K562 (cell line): Measurements from ENCODE around the gene GALT. TPM values are rescaled to one million over a fixed set of nuclear protein-coding genes. Genes with fewer than 3 reads are reported as not detected.

Experiments used
- ARID1B ChIP-seq: fragments of 450-650 bp; IDR thresholded peaks from 2 replicates; pipeline ENCODE4 v1.6.1; 2016; ENCODE audit warnings: antibody characterized with exemption, mild to moderate bottlenecking, inconsistent platforms
- EGR1 ChIP-seq: fragments of 450-650 bp; conservative IDR thresholded peaks from 2 replicates; pipeline ENCODE4 v1.6.1; 2017; ENCODE audit warnings: mild to moderate bottlenecking
- FOXM1 ChIP-seq, 2 experiments: fragments of 450-650 bp in 1 of 2; sonication (generic) in 1 of 2; formaldehyde crosslinking in 1 of 2; IDR thresholded peaks; 2 replicates each; pipeline versions ENCODE4 v1.6.1 to v1.9.0; 2017 to 2022; ENCODE audit warnings: low read depth in 2 of 2, mild to moderate bottlenecking in 2 of 2, missing genetic modification reagents in 1 of 2, moderate library complexity in 1 of 2
- SMARCA4 ChIP-seq: fragments of 450-650 bp; IDR thresholded peaks from 2 replicates; pipeline ENCODE4 v1.6.1; 2016
- SNIP1 ChIP-seq: fragments of 450-650 bp; IDR thresholded peaks from 2 replicates; pipeline ENCODE4 v1.7.1; 2017; ENCODE audit warnings: low read depth, mild to moderate bottlenecking
- TRIM24 ChIP-seq, 2 experiments: fragments of 450-650 bp; IDR thresholded peaks; 2 replicates each; pipeline ENCODE4 v1.6.1; 2016
- polyA plus RNA-seq, 8 experiments: library from polyadenylated mRNA; depleted of rRNA in 4 of 8; stranded (reverse) in 5 of 8; unstranded in 3 of 8; fragments of >200 nt; fragmentation: Nextera tagmentation in 2 of 8; fragmentation: Illumina TruSeq in 1 of 8; extraction: Ambion mirVana in 2 of 8; extraction: Trizol in 1 of 8; gene quantifications; 2 replicates each; pipeline versions ENCODE4 v1.2.1 to v1.2.3, GENCODE V29; 2011 to 2014; ENCODE audit warnings: inconsistent platforms in 1 of 8, missing spikeins in 1 of 8
- total RNA-seq, 7 experiments: library from RNA; depleted of rRNA in 6 of 7; stranded (reverse); fragments of >200 nt in 6 of 7; fragmentation: Illumina TruSeq in 2 of 7; extraction: Trizol in 2 of 7; gene quantifications; 2 replicates each; pipeline versions ENCODE4 v1.2.1 to v1.2.3, GENCODE V29; 2011 to 2021; ENCODE audit warnings: low replicate concordance in 1 of 7
- TF ChIP-seq, protein P1 (sequence below): fragments of 450-650 bp; IDR thresholded peaks from 2 replicates; pipeline ENCODE4 v1.6.1; 2016; ENCODE audit warnings: mild to moderate bottlenecking
- TF ChIP-seq, protein P2 (sequence below): fragments of 250-450 bp; sonication (Bioruptor Pico); IDR thresholded peaks from 2 replicates; pipeline ENCODE4 v1.5.0; 2021
- TF ChIP-seq, protein P3 (sequence below): fragments of 250-450 bp; sonication (Bioruptor Pico); IDR thresholded peaks from 2 replicates; pipeline ENCODE4 v1.8.0; 2021; ENCODE audit warnings: mild to moderate bottlenecking, moderate library complexity
- TF ChIP-seq, protein P4 (sequence below), 2 experiments: fragments of 450-650 bp in 1 of 2; sonication (generic) in 1 of 2; formaldehyde crosslinking; conservative IDR thresholded peaks; 2 replicates each; pipeline versions ENCODE4 v1.4.0 to v1.8.1; 2020 to 2022; ENCODE audit warnings: mild to moderate bottlenecking in 1 of 2, missing genetic modification reagents in 1 of 2

The GALT gene
- total and polyA plus RNA-seq, 9 of the 15 experiments (the other 6 are each of a cell fraction or from before 2014, with no cell fraction given): 7.3 to 29.2 (median 15.6) TPM

DNA sequence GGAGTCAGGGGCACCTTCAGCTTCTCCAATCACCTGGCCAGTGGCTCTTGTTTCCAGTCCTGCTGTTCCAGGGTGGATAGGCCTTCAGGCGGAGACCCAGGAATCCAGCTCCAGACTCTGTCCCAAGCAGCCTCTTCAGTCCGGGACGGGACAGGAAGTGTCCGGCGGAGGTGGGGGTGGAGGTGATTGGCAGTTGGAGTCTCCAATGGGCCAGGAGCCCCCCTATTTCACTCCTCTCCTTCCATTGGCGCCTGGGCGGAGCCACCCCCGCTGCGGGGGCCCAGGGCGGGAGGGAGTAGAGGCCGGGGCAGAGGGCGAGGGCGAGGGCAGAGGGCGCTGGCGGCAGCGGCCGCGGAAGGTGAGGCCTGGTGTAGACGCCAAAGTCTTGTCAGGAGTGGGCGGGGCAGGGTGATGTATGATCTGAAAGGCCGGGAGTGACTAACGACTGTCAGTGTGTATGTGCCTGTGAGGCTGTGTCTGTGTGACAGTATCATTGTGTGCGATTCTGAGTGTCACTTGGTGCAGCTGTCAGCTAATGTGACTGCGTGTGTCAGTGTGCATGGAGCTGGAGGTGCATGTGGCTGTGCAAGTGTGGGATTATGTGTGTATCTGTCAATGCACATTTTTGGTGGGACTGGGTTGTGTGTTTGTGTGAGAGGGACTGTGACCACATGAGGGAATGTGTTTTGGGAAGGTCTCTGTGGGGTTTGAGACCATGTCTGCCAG is 5.6 kb downstream of the GALT start, which contains the start of gene IL11RA (continued):
- TF ChIP-seq, protein P1, sequence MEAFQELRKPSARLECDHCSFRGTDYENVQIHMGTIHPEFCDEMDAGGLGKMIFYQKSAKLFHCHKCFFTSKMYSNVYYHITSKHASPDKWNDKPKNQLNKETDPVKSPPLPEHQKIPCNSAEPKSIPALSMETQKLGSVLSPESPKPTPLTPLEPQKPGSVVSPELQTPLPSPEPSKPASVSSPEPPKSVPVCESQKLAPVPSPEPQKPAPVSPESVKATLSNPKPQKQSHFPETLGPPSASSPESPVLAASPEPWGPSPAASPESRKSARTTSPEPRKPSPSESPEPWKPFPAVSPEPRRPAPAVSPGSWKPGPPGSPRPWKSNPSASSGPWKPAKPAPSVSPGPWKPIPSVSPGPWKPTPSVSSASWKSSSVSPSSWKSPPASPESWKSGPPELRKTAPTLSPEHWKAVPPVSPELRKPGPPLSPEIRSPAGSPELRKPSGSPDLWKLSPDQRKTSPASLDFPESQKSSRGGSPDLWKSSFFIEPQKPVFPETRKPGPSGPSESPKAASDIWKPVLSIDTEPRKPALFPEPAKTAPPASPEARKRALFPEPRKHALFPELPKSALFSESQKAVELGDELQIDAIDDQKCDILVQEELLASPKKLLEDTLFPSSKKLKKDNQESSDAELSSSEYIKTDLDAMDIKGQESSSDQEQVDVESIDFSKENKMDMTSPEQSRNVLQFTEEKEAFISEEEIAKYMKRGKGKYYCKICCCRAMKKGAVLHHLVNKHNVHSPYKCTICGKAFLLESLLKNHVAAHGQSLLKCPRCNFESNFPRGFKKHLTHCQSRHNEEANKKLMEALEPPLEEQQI: no peak
- no peak for TF ChIP-seq FOXM1 (IDR thresholded peaks at IDR 0.05; ENCODE audit: low read depth)
- TF ChIP-seq FOXM1 (CRISPR knock-in tag; IDR thresholded peaks at IDR 0.05; ENCODE audit: low read depth): no peak
- TF ChIP-seq SMARCA4: peak; percentile 60; the same call in 1 of the 2 replicates
- TF ChIP-seq, protein P2, sequence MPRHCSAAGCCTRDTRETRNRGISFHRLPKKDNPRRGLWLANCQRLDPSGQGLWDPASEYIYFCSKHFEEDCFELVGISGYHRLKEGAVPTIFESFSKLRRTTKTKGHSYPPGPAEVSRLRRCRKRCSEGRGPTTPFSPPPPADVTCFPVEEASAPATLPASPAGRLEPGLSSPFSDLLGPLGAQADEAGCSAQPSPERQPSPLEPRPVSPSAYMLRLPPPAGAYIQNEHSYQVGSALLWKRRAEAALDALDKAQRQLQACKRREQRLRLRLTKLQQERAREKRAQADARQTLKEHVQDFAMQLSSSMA (CRISPR knock-in tag): peak; percentile 65; the same call in 1 of the 2 replicates
- TF ChIP-seq SNIP1: no peak
- TF ChIP-seq TRIM24 (IDR thresholded peaks at IDR 0.05): 0 out of 4 replicates have a peak, but pooled peaks of 1 of the 2 experiments have one; percentile 19
- peak; percentile 38 for TF ChIP-seq ARID1B
- TF ChIP-seq, protein P3, sequence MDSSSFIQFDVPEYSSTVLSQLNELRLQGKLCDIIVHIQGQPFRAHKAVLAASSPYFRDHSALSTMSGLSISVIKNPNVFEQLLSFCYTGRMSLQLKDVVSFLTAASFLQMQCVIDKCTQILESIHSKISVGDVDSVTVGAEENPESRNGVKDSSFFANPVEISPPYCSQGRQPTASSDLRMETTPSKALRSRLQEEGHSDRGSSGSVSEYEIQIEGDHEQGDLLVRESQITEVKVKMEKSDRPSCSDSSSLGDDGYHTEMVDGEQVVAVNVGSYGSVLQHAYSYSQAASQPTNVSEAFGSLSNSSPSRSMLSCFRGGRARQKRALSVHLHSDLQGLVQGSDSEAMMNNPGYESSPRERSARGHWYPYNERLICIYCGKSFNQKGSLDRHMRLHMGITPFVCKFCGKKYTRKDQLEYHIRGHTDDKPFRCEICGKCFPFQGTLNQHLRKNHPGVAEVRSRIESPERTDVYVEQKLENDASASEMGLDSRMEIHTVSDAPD (CRISPR knock-in tag): no peak
- peak; percentile 98 for TF ChIP-seq EGR1
- TF ChIP-seq, protein P4, sequence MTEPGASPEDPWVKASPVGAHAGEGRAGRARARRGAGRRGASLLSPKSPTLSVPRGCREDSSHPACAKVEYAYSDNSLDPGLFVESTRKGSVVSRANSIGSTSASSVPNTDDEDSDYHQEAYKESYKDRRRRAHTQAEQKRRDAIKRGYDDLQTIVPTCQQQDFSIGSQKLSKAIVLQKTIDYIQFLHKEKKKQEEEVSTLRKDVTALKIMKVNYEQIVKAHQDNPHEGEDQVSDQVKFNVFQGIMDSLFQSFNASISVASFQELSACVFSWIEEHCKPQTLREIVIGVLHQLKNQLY (CRISPR knock-in tag; conservative IDR thresholded peaks at IDR 0.05): no peak
